GM23338 (cell line): ENCODE data around the gene NID1.
"Not testable (repeated sequence)": the region's sequence is repeated elsewhere in the genome, so short reads cannot be mapped to it uniquely, and the experiment has no call there.

Source experiments
- CTCF ChIP-seq, 2 experiments: fragments of 200-600 bp in 1 of 2; sonication (generic) in 1 of 2; conservative IDR thresholded peaks; 2 replicates each; pipeline versions ENCODE4 v1.5.1 to v1.6.1; 2016 to 2017; ENCODE audit warnings: antibody characterized with exemption in 2 of 2, low read depth in 2 of 2, mild to moderate bottlenecking in 2 of 2, moderate library complexity in 1 of 2
- ETS1 ChIP-seq: IDR thresholded peaks from 2 replicates; pipeline ENCODE4 v1.6.1; 2016; ENCODE audit warnings: antibody characterized with exemption
- EZH2 ChIP-seq: fragments of 200-600 bp; sonication (generic); IDR thresholded peaks from one replicate; pipeline ENCODE4 v1.8.0; 2017; ENCODE audit warnings: antibody characterized with exemption, mild to moderate bottlenecking, low read depth; ENCODE audit not compliant: unreplicated experiment
- EZH2phosphoT487 ChIP-seq: fragments of 200-600 bp; sonication (generic); IDR thresholded peaks from one replicate; pipeline ENCODE4 v1.8.1; 2018; ENCODE audit warnings: antibody characterized with exemption; ENCODE audit not compliant: unreplicated experiment
- JUNB ChIP-seq: IDR thresholded peaks from one replicate; pipeline ENCODE4 v1.6.1; 2016; ENCODE audit warnings: antibody characterized with exemption; ENCODE audit not compliant: unreplicated experiment
- NANOG ChIP-seq: IDR thresholded peaks from 2 replicates; pipeline ENCODE4 v1.6.1; 2016; ENCODE audit warnings: antibody characterized with exemption, borderline replicate concordance
- POLR2AphosphoS5 ChIP-seq: IDR thresholded peaks from 2 replicates; pipeline ENCODE4 v1.6.1; 2016; ENCODE audit warnings: antibody characterized with exemption, low read depth
- REST ChIP-seq: IDR thresholded peaks from one replicate; pipeline ENCODE4 v1.6.1; 2018; ENCODE audit warnings: antibody characterized with exemption; ENCODE audit not compliant: unreplicated experiment
- STAT1 ChIP-seq: IDR thresholded peaks from one replicate; pipeline ENCODE4 v1.6.1; 2016; ENCODE audit warnings: antibody characterized with exemption; ENCODE audit not compliant: unreplicated experiment
- ZNF331 ChIP-seq: fragments of 250-450 bp; sonication (Bioruptor Pico); IDR thresholded peaks from 2 replicates; pipeline ENCODE4 v1.5.0; 2020; ENCODE audit warnings: low read depth, mild to moderate bottlenecking, moderate library complexity

GRCh38 chr1:235972691-235973090 is 92.2 kb downstream of the NID1 start:
- not testable (repeated sequence) for TF ChIP-seq EZH2; JUNB; POLR2AphosphoS5; CTCF (conservative IDR thresholded peaks at IDR 0.05; ENCODE audit: low read depth in 2 of 2); NANOG; ETS1; EZH2phosphoT487; REST; STAT1; ZNF331 (CRISPR knock-in tag)
